HepG2 (cell line): ENCODE results near the gene SPATA25. TPM values are rescaled to one million over a fixed set of nuclear protein-coding genes. Genes with fewer than 3 reads are reported as not detected.

Experiments
- CBX1 ChIP-seq: IDR thresholded peaks from one replicate; pipeline ENCODE4 v1.6.1; 2016; ENCODE audit warnings: antibody characterized with exemption, low read depth
- FLYWCH1 ChIP-seq: sonication (generic); formaldehyde crosslinking; IDR thresholded peaks from 2 replicates; pipeline ENCODE4 v1.8.1; 2023; ENCODE audit warnings: mild to moderate bottlenecking, missing genetic modification reagents
- GABPA ChIP-seq, 2 experiments: IDR thresholded peaks; 2 replicates each; pipeline ENCODE4 v1.6.1; 2011 to 2016; ENCODE audit warnings: low read depth in 2 of 2, low read length in 1 of 2, missing biosample characterization in 1 of 2, missing genetic modification characterization in 1 of 2
- HIC2 ChIP-seq: sonication (generic); formaldehyde crosslinking; IDR thresholded peaks from 2 replicates; pipeline ENCODE4 v1.9.0; 2022; ENCODE audit warnings: low read depth, missing genetic modification reagents
- ISL2 ChIP-seq: sonication (generic); formaldehyde crosslinking; IDR thresholded peaks from 2 replicates; pipeline ENCODE4 v1.5.0; 2020; ENCODE audit warnings: missing genetic modification reagents
- KDM4B ChIP-seq: sonication (generic); formaldehyde crosslinking; IDR thresholded peaks from 2 replicates; pipeline ENCODE4 v1.4.0; 2020; ENCODE audit warnings: missing genetic modification reagents
- MAFK ChIP-seq, 2 experiments: IDR thresholded peaks in 1 of 2; conservative IDR thresholded peaks in 1 of 2; 2 replicates each; pipeline ENCODE4 v1.6.1; 2011; ENCODE audit warnings: improper control_type of control experiment in 2 of 2, low read length in 2 of 2
- MBD4 ChIP-seq: IDR thresholded peaks from 2 replicates; pipeline ENCODE4 v1.6.1; 2012; ENCODE audit warnings: low read length, inconsistent platforms, borderline replicate concordance
- PHF21A ChIP-seq: sonication (generic); formaldehyde crosslinking; IDR thresholded peaks from 2 replicates; pipeline ENCODE4 v1.5.0; 2020; ENCODE audit warnings: mild to moderate bottlenecking, missing genetic modification reagents
- RAD51 ChIP-seq: fragments of 450-650 bp; IDR thresholded peaks from 2 replicates; pipeline ENCODE4 v1.6.1; 2016; ENCODE audit warnings: borderline replicate concordance
- SALL2 ChIP-seq: sonication (generic); formaldehyde crosslinking; IDR thresholded peaks from 2 replicates; pipeline ENCODE4 v1.8.1; 2023; ENCODE audit warnings: mild to moderate bottlenecking, missing genetic modification reagents, inconsistent platforms
- THAP8 ChIP-seq: sonication (generic); formaldehyde crosslinking; IDR thresholded peaks from 2 replicates; pipeline ENCODE4 v1.5.1; 2020; ENCODE audit warnings: missing genetic modification reagents, mild to moderate bottlenecking, borderline replicate concordance
- U2AF2 ChIP-seq: fragments of 200-400 bp; formaldehyde crosslinking; IDR thresholded peaks from 2 replicates; pipeline ENCODE4 v1.6.1; 2017; ENCODE audit warnings: low read depth, mild to moderate bottlenecking, low read length
- XBP1 ChIP-seq: sonication (generic); formaldehyde crosslinking; IDR thresholded peaks from 2 replicates; pipeline ENCODE4 v1.5.0; 2020; ENCODE audit warnings: missing genetic modification reagents
- ZMYM4 ChIP-seq: sonication (generic); formaldehyde crosslinking; IDR thresholded peaks from 2 replicates; pipeline ENCODE4 v1.8.1; 2023; ENCODE audit warnings: mild to moderate bottlenecking, missing genetic modification reagents
- ZNF318 ChIP-seq: sonication (generic); formaldehyde crosslinking; IDR thresholded peaks from 2 replicates; pipeline ENCODE4 v1.4.0; 2020; ENCODE audit warnings: mild to moderate bottlenecking, missing genetic modification reagents
- ZNF460 ChIP-seq: sonication (generic); formaldehyde crosslinking; IDR thresholded peaks from 2 replicates; pipeline ENCODE4 v1.5.1; 2020; ENCODE audit warnings: missing genetic modification reagents, mild to moderate bottlenecking, borderline replicate concordance
- ZNF660 ChIP-seq: sonication (generic); formaldehyde crosslinking; IDR thresholded peaks from 2 replicates; pipeline ENCODE4 v1.5.1; 2020; ENCODE audit warnings: mild to moderate bottlenecking, low read depth, missing genetic modification reagents, borderline replicate concordance
- ZNF776 ChIP-seq: sonication (generic); formaldehyde crosslinking; IDR thresholded peaks from 2 replicates; pipeline ENCODE4 v1.4.0; 2020; ENCODE audit warnings: mild to moderate bottlenecking, missing genetic modification reagents
- polyA plus RNA-seq, 8 experiments: library from polyadenylated mRNA; depleted of rRNA in 3 of 8; stranded (reverse) in 7 of 8; unstranded in 1 of 8; fragments of >200 nt; fragmentation: Illumina TruSeq in 4 of 8; extraction: Trizol in 4 of 8; gene quantifications; 2 replicates each; pipeline versions ENCODE4 v1.2.1 to v1.2.3, GENCODE V29; 2011 to 2016; ENCODE audit warnings: low read depth in 4 of 8, missing spikeins in 1 of 8, mixed read lengths in 1 of 8; ENCODE audit not compliant: insufficient read depth in 1 of 8
- total RNA-seq, 5 experiments: library from RNA; depleted of rRNA; stranded (reverse); fragments of >200 nt; fragmentation: Illumina TruSeq; extraction: Trizol; gene quantifications; 2 replicates each; pipeline ENCODE4 v1.2.3, GENCODE V29; 2016; ENCODE audit warnings: low read depth in 1 of 5

The SPATA25 gene
- total and polyA plus RNA-seq, 2 of the 13 experiments (the other 11 are each of a cell fraction or from before 2014, with no cell fraction given), result 4.8 to 7.6 TPM

- TF ChIP-seq HIC2 (CRISPR knock-in tag) (no peak), PHF21A (CRISPR knock-in tag) (0 out of 2 replicates have a peak, but pooled peaks have one; percentile 26), MAFK (conservative IDR thresholded peaks at IDR 0.05 in 1 of 2, IDR thresholded peaks at IDR 0.05 in 1 of 2; ENCODE audit: low read length in 2 of 2) (peak; percentile 99 to 100), SALL2 (CRISPR knock-in tag) (0 out of 2 replicates have a peak, but pooled peaks have one; percentile 23), ZNF776 (CRISPR knock-in tag) (no peak), ZMYM4 (no peak; the same call in 1 of the 2 replicates), ZNF318 (CRISPR knock-in tag) (no peak), XBP1 (CRISPR knock-in tag) (no peak), ZNF460 (CRISPR knock-in tag) (no peak), CBX1 (no peak), MBD4 (no peak), THAP8 (CRISPR knock-in tag) (no peak), ISL2 (no peak), U2AF2 (no peak), ZNF660 (CRISPR knock-in tag) (no peak), KDM4B (CRISPR knock-in tag) (no peak), GABPA (IDR thresholded peaks at IDR 0.05; ENCODE audit: low read depth, low read length) (no peak), GABPA (CRISPR knock-in tag; IDR thresholded peaks at IDR 0.05; ENCODE audit: low read depth) (no peak), RAD51 (no peak), FLYWCH1 (CRISPR knock-in tag) (no peak)
Observed at GRCh38 chr20:45924391-45925261, 37.2 kb upstream of the SPATA25 start (continued).
